Fibroblast of skin of abdomen (primary cell): ENCODE measurements around the gene HCFC2.

ENCODE experiments used
- DNase-seq: peaks from one replicate; pipeline ENCODE4 v3.0.0-alpha.2; 2013

HCFC2 gene

GRCh38 chr12:104122298-104122697 is 58.0 kb downstream of the HCFC2 start:
- DNase-seq = no peak

- DNase-seq = no peak
Measured at GRCh38 chr12:104126548-104126947, 62.2 kb downstream of the HCFC2 start.

- peak; percentile 16 for DNase-seq
Measured at GRCh38 chr12:104130760-104131159, 66.4 kb downstream of the HCFC2 start.

- DNase-seq = no peak
Measured at GRCh38 chr12:104131609-104132008, 67.3 kb downstream of the HCFC2 start.

GRCh38 chr12:104132351-104132956 is 68.1 kb downstream of the HCFC2 start:
- DNase-seq = no peak

GRCh38 chr12:104133321-104133720 is 69.0 kb downstream of the HCFC2 start:
- DNase-seq = no peak

- DNase-seq = peak; percentile 63
Measured at GRCh38 chr12:104133866-104134265, 69.5 kb downstream of the HCFC2 start.

GRCh38 chr12:104134882-104135281 is 70.6 kb downstream of the HCFC2 start:
- DNase-seq = no peak

- peak; percentile 29 for DNase-seq
Measured at GRCh38 chr12:104136577-104136976, 72.2 kb downstream of the HCFC2 start.

GRCh38 chr12:104137001-104137901 is 72.9 kb downstream of the HCFC2 start:
- peak; percentile 63 for DNase-seq

- DNase-seq = peak; percentile 98
Measured at GRCh38 chr12:104137902-104138796, 73.8 kb downstream of the HCFC2 start, which contains the start of gene NFYB. TSS of gene NFYB (minus strand) at chr12:104138210. CDS start at chr12:104135453, 2,757 bp downstream.

GRCh38 chr12:104138797-104139152 is 74.4 kb downstream of the HCFC2 start:
- DNase-seq = peak; percentile 4

- DNase-seq = no peak
Measured at GRCh38 chr12:104142543-104142942, 78.2 kb downstream of the HCFC2 start.

- no peak for DNase-seq
Measured at GRCh38 chr12:104143002-104143401, 78.7 kb downstream of the HCFC2 start.

GRCh38 chr12:104143918-104144317 is 79.6 kb downstream of the HCFC2 start:
- DNase-seq = no peak

GRCh38 chr12:104147346-104147745 is 83.0 kb downstream of the HCFC2 start:
- DNase-seq = no peak

- no peak for DNase-seq
Measured at GRCh38 chr12:104150416-104150815, 86.1 kb downstream of the HCFC2 start.

- DNase-seq = no peak
Measured at GRCh38 chr12:104152685-104153241, 88.4 kb downstream of the HCFC2 start.

- DNase-seq = no peak
Measured at GRCh38 chr12:104154286-104154685, 90.0 kb downstream of the HCFC2 start.

- DNase-seq = no peak
Measured at GRCh38 chr12:104154806-104155205, 90.5 kb downstream of the HCFC2 start.
